Esophagus muscularis mucosa (tissue), 4 donors: ENCODE data around the gene MSH3. TPM values are rescaled to one million over a fixed set of nuclear protein-coding genes. Genes with fewer than 3 reads are reported as not detected.

Source experiments
- DNase-seq: peaks from one replicate; pipeline ENCODE4 v3.0.0-alpha.2; 2017; ENCODE audit errors: extremely low spot score
- H3K27ac ChIP-seq, 4 donors: fragments of 200-600 bp; sonication (generic); replicated peaks in 1 of 4; 1 replicate in 3 of 4; 2 replicates in 1 of 4; pipeline ENCODE4 v1.5.1; 2016 to 2019; ENCODE audit warnings: mild to moderate bottlenecking in 1 of 4
- H3K27me3 ChIP-seq, 4 donors: fragments of 200-600 bp; sonication (generic); one replicate each; pipeline versions ENCODE4 v1.5.1 to v1.6.0; 2016 to 2019
- H3K36me3 ChIP-seq, 4 donors: fragments of 200-600 bp; sonication (generic); one replicate each; pipeline ENCODE4 v1.5.1; 2016 to 2019
- H3K4me1 ChIP-seq, 4 donors: fragments of 200-600 bp; sonication (generic); one replicate each; pipeline ENCODE4 v1.5.1; 2016 to 2019
- H3K4me3 ChIP-seq, 4 donors: fragments of 200-600 bp; sonication (generic); 1 replicate in 2 of 4; 2 replicates in 2 of 4; pipeline ENCODE4 v1.5.1; 2016 to 2019; ENCODE audit warnings: mild to moderate bottlenecking in 4 of 4, moderate library complexity in 1 of 4
- H3K9me3 ChIP-seq, 4 donors: fragments of 200-600 bp; sonication (generic); 1 replicate in 3 of 4; 2 replicates in 1 of 4; pipeline ENCODE4 v1.5.1; 2016 to 2019
- CTCF ChIP-seq, 3 experiments: fragments of 200-600 bp in 2 of 3; fragments of 450-650 bp in 1 of 3; sonication (generic) in 2 of 3; IDR thresholded peaks; one replicate each; pipeline ENCODE4 v1.5.1; 2017 to 2019; ENCODE audit warnings: antibody characterized with exemption in 3 of 3, mild to moderate bottlenecking in 2 of 3, moderate library complexity in 1 of 3
- EP300 ChIP-seq: sonication (generic); formaldehyde crosslinking; IDR thresholded peaks from one replicate; pipeline ENCODE4 v1.6.1; 2017; ENCODE audit warnings: antibody characterized with exemption
- POLR2A ChIP-seq: fragments of 450-650 bp; IDR thresholded peaks from one replicate; pipeline ENCODE4 v1.6.1; 2017; ENCODE audit warnings: antibody characterized with exemption, moderate library complexity, mild to moderate bottlenecking, low read depth
- POLR2AphosphoS5 ChIP-seq, 2 donors: sonication (generic); formaldehyde crosslinking; IDR thresholded peaks; one replicate each; pipeline ENCODE4 v1.6.1; 2017; ENCODE audit warnings: antibody characterized with exemption in 2 of 2
- WGBS: methylation state at CpG from one replicate; pipeline ENCODE4 v1.1.5; 2018; 5-methylcytosine and 5-hydroxymethylcytosine counted together
- intact Hi-C: fragments of 100-400 bp; cut with DNase I; formaldehyde crosslinking; loops from one replicate; pipeline ENCODE4 v1.15.1; 2023
- total RNA-seq, 4 donors: library from RNA; depleted of rRNA; stranded (reverse); fragments of >200 nt; gene quantifications; one replicate each; pipeline versions ENCODE4 v1.1.0 to v1.2.1, GENCODE V29; 2016

Gene MSH3
- total RNA-seq, 4 donors from 2014 or later: 7.6 to 11.6 (median 9.3) TPM

GRCh38 chr5:80762573-80762972, 108.1 kb downstream of the MSH3 start:
- intact Hi-C loops: no loop called here
- H3K27ac ChIP-seq: no peak overlapping the region
- 100% methylated on average over 4 of the region's 4 CpGs for WGBS

DNA sequence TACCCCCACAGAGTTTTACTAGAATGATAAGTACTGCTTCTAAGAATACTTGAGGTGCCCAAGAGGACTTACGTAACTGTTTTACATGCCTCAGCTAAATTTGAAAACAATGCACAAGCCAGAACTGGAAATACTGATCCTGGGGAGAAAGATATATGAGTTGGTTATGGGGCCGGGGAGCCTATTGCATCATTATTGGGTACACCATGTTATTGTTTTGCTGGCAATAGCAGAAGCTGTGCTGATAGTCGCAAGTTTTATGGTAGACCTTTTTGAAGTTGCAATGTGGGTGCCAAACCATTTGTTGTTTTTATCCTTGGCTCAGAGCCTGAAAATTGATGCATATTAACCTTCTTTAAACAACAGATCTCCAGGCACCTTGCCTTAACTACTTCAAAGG, 108.8 kb downstream of the MSH3 start:
- peaks cover 0 to 4% (median 2%) of the 10 kb centered on the region in 4 donors for H3K36me3 ChIP-seq
- WGBS: 97% methylated on average over 3 of the region's 3 CpGs
- H3K27me3 ChIP-seq: no peaks in the 10 kb centered on the region
- no peak for TF ChIP-seq EP300
- H3K4me1 ChIP-seq: no peaks in the 10 kb centered on the region
- intact Hi-C loops: no loop called here
- H3K4me3 ChIP-seq: no peak overlapping the region
- no peak overlapping the region for H3K27ac ChIP-seq
- no peak for DNase-seq
- H3K9me3 ChIP-seq: no peaks in the 10 kb centered on the region

More at GRCh38 chr5:80762573-80762972, 108.1 kb downstream of the MSH3 start:
- TF ChIP-seq CTCF (IDR thresholded peaks at IDR 0.05) (no peak), EP300 (no peak), POLR2AphosphoS5 (IDR thresholded peaks at IDR 0.05) (no peak), POLR2A (no peak)
- no peak for DNase-seq
- peaks cover 0 to 4% (median 2%) of the 10 kb centered on the region in 4 donors for H3K36me3 ChIP-seq
- H3K4me1 ChIP-seq: no peaks in the 10 kb centered on the region
- H3K27me3 ChIP-seq: no peaks in the 10 kb centered on the region
- H3K4me3 ChIP-seq: no peak overlapping the region
- no peaks in the 10 kb centered on the region for H3K9me3 ChIP-seq

DNA sequence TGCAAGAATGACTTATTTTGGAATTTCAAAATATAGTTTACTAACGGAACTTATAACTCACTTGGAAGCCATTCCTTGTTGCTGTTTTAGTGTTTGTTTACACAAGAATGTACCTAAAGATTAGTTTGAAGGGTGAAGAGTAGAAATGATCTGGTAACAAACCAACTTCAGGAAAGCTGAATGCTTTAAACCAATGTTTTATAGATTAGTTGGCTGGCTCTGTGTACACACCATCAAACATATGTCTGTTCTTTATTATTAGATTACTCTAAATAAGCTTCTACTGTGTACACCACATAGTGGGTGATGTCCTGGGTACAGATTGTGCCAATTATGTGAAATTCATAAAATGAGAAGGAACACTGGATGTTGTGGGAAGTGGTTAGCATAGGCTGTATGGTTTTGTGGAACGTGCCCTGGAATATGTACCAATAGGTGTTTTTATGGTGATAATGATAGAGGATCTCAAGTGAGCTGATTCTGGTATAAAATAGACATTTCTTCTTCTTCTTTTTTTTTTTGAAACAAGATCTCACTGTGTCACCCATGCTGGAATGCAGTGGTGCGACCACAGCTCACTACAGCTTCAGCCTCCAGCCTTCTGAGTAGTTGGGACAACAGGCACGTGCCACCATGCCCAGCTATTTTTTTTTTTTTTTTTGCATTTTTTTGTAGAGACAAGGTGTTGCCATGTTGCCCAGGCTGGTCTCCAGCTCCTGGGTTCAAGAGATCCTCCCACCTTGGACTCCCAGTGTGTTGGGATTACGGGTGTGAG, 109.6 kb downstream of the MSH3 start:
- Histone ChIP-seq H3K36me3 (peaks cover 0 to 6% (median 2%) of the 10 kb centered on the region in 4 donors), H3K9me3 (no peaks in the 10 kb centered on the region), H3K27me3 (no peaks in the 10 kb centered on the region), H3K4me3 (no peak overlapping the region), H3K27ac (no peak overlapping the region), H3K4me1 (no peaks in the 10 kb centered on the region)
- intact Hi-C loops: no loop called here
- WGBS: 94% methylated on average over 5 of the region's 5 CpGs
- no peak for DNase-seq
- TF ChIP-seq POLR2AphosphoS5 (IDR thresholded peaks at IDR 0.05) (no peak), CTCF (IDR thresholded peaks at IDR 0.05) (no peak), EP300 (no peak), POLR2A (no peak)

DNA sequence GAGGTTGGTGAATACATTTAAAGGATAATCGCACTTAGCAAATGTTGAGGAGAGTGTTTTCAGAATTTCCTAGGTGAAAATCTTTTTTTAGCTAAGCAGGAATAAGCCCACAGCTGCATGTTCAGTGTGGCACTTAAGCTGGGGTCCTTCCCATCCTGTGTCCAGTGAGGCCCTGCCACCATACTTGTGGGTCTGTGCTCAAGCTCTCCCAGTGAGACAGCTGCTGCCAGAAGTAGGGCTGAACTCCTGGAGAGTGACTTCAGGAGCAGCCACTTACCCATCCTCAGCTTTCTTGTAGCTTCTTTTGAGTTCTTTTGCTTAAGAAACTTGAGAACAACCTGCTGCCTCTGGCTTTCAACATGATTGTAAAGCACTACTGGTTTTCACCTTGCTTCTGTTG, 110.3 kb downstream of the MSH3 start:
- 89% methylated on average over 1 of the region's 1 CpG for WGBS
- Histone ChIP-seq H3K36me3 (peaks cover 0 to 6% (median 2%) of the 10 kb centered on the region in 4 donors), H3K9me3 (no peaks in the 10 kb centered on the region), H3K4me3 (no peak overlapping the region), H3K4me1 (no peaks in the 10 kb centered on the region), H3K27me3 (no peaks in the 10 kb centered on the region), H3K27ac (no peak overlapping the region)
- TF ChIP-seq CTCF (IDR thresholded peaks at IDR 0.05): no peak
- no peak for TF ChIP-seq POLR2AphosphoS5 (IDR thresholded peaks at IDR 0.05)
- no peak for TF ChIP-seq EP300
- no peak for TF ChIP-seq POLR2A
- intact Hi-C loops: no loop called here
- DNase-seq: no peak

DNA sequence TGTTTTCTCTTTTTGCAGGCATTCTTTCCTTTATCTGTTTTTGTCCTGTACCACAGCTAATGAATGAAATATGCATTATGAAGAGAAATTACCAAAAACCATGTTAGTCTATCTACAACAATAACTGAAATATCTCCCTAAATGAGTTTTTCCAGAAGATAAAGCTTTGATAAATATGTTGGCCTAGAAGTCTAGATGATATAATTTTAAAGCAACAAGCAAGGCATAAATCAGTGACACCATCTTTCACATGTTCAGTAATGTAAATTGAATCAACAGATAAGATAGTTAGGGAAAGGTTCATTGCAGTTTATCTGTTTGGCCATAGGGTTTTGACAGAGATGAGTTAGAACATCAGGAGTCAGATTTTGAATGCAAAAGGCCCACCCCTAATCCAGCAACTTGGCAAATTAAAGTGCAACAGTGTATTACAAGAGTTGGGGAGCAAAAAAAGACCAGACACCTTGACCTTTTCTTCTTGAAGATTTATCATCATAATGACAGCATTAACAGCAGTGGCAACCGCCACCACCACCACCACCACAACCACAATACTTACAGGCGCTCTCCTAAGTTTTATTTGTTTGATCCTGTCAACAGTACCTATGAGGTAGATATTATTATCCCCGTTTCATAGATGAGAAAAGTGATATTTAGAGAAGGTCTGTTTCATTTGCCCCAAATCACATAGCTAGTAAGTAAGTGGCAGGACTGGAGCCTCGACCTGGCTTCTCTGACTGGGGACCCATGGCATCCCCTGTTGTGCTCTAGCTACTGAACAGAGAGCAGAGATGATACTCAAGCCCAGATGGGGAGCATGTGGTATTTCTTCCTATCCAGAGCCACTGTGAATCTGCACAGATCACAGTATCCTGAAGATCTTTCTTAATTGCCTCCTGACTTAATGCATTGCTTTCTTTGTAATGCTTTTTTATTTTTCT, 123.2 kb downstream of the MSH3 start:
- TF ChIP-seq POLR2A: no peak
- Histone ChIP-seq H3K27me3 (no peaks in the 10 kb centered on the region), H3K4me1 (no peaks in the 10 kb centered on the region), H3K36me3 (peaks cover 9 to 40% (median 22%) of the 10 kb centered on the region in 4 donors), H3K9me3 (no peaks in the 10 kb centered on the region), H3K27ac (no peak overlapping the region), H3K4me3 (no peak overlapping the region)
- intact Hi-C loops: no loop called here
- whole genome bisulfite sequencing: 90% methylated on average over 4 of the region's 4 CpGs
- no peak for DNase-seq
